Peyer's patch (tissue), 4 donors: ENCODE data around the gene MDFIC.

Experiments used
- CTCF ChIP-seq, 6 experiments: fragments of 450-650 bp in 4 of 6; fragments of 200-600 bp in 2 of 6; sonication (generic) in 1 of 6; IDR thresholded peaks; one replicate each; pipeline ENCODE4 v1.5.1; 2017 to 2019; ENCODE audit warnings: antibody characterized with exemption in 6 of 6, mild to moderate bottlenecking in 3 of 6, moderate library complexity in 1 of 6
- POLR2A ChIP-seq, 2 donors: fragments of 450-650 bp; IDR thresholded peaks; one replicate each; pipeline ENCODE4 v1.5.1; 2017; ENCODE audit warnings: antibody characterized with exemption in 2 of 2, mild to moderate bottlenecking in 2 of 2, moderate library complexity in 2 of 2

GRCh38 chr7:115015619-115016018 lies 93.7 kb downstream of the MDFIC start:
- TF ChIP-seq CTCF (IDR thresholded peaks at IDR 0.05) (no peak), POLR2A (IDR thresholded peaks at IDR 0.05) (no peak)
